Fibroblast of lung (primary cell): ENCODE data around the gene AP1M2. TPM values are rescaled to one million over a fixed set of nuclear protein-coding genes. Genes with fewer than 3 reads are reported as not detected.

Experiments used
- DNase-seq, 2 donors: peaks; one replicate each; pipeline versions ENCODE4 v3.0.0 to v3.0.0-alpha.2; 2010; ENCODE audit warnings: low read depth in 2 of 2
- H2AFZ ChIP-seq: 2 replicates; pipeline ENCODE4 v1.5.1; 2012; ENCODE audit warnings: low read length, control low read depth, inconsistent platforms
- H3K27ac ChIP-seq: 2 replicates; pipeline ENCODE4 v1.5.1; 2011; ENCODE audit warnings: low read length, control low read depth; ENCODE audit not compliant: insufficient read depth
- H3K27me3 ChIP-seq: 2 replicates; pipeline ENCODE4 v1.5.1; 2011; ENCODE audit warnings: mild to moderate bottlenecking, low read length; ENCODE audit not compliant: control insufficient read depth, insufficient read depth
- H3K36me3 ChIP-seq: 2 replicates; pipeline ENCODE4 v1.5.1; 2011; ENCODE audit warnings: low read length; ENCODE audit not compliant: control insufficient read depth, insufficient read depth
- H3K4me1 ChIP-seq: 2 replicates; pipeline ENCODE4 v1.5.1; 2011; ENCODE audit warnings: low read length; ENCODE audit not compliant: control insufficient read depth, insufficient read depth; ENCODE audit errors: extremely low read depth
- H3K4me2 ChIP-seq: 2 replicates; pipeline ENCODE4 v1.5.1; 2011; ENCODE audit warnings: low read length, control low read depth; ENCODE audit not compliant: insufficient read depth; ENCODE audit errors: extremely low read depth
- H3K4me3 ChIP-seq, 4 experiments: fragments of 200-600 bp in 1 of 4; sonication (generic) in 1 of 4; replicated peaks in 1 of 4; 2 replicates each; pipeline ENCODE4 v1.5.1; 2011 to 2016; ENCODE audit warnings: low read length in 4 of 4, low read depth in 3 of 4, mild to moderate bottlenecking in 3 of 4, control low read depth in 2 of 4, inconsistent platforms in 1 of 4, mixed read lengths in 1 of 4; ENCODE audit not compliant: insufficient read depth in 1 of 4; ENCODE audit errors: control extremely low read depth in 1 of 4
- H3K79me2 ChIP-seq: 2 replicates; pipeline ENCODE4 v1.5.1; 2012; ENCODE audit warnings: mild to moderate bottlenecking, low read length, inconsistent platforms; ENCODE audit not compliant: control insufficient read depth, insufficient read depth
- H3K9ac ChIP-seq: 2 replicates; pipeline ENCODE4 v1.5.1; 2011; ENCODE audit warnings: mild to moderate bottlenecking, low read length, control low read depth; ENCODE audit not compliant: insufficient read depth
- H3K9me3 ChIP-seq: 2 replicates; pipeline ENCODE4 v1.5.1; 2012; ENCODE audit warnings: low read depth, low read length; ENCODE audit not compliant: control insufficient read depth, insufficient read depth
- H4K20me1 ChIP-seq: 2 replicates; pipeline ENCODE4 v1.5.1; 2011; ENCODE audit warnings: low read length; ENCODE audit not compliant: control insufficient read depth, insufficient read depth; ENCODE audit errors: extremely low read depth
- CTCF ChIP-seq, 2 donors: IDR thresholded peaks in 1 of 2; conservative IDR thresholded peaks in 1 of 2; 1 replicate in 1 of 2; 2 replicates in 1 of 2; pipeline ENCODE4 v1.5.1; 2011 to 2012; ENCODE audit warnings: low read length in 2 of 2, control low read depth in 1 of 2, inconsistent platforms in 1 of 2, low read depth in 1 of 2, mild to moderate bottlenecking in 1 of 2
- EZH2 ChIP-seq: IDR thresholded peaks from 2 replicates; pipeline ENCODE4 v1.5.1; 2012; ENCODE audit warnings: low read length, control low read depth, mild to moderate bottlenecking; ENCODE audit errors: missing control alignments
- polyA plus RNA-seq, 2 donors: library from polyadenylated mRNA; depleted of rRNA in 1 of 2; stranded (reverse) in 1 of 2; unstranded in 1 of 2; fragments of >200 nt; gene quantifications; 2 replicates each; pipeline ENCODE4 v1.2.1, GENCODE V29; 2011 to 2012; ENCODE audit warnings: missing spikeins in 1 of 2
- total RNA-seq: library from RNA; depleted of rRNA; stranded (reverse); fragments of >200 nt; gene quantifications from 2 replicates; pipeline ENCODE4 v1.2.1, GENCODE V29; 2014

Gene AP1M2
- total and polyA plus RNA-seq, 2 donors (not counting 1 experiment from before 2014, with no cell fraction given): 0.16 to 0.17 TPM

GRCh38 chr19:10566408-10566657 is 20.8 kb downstream of the AP1M2 start:
- H3K9me3 ChIP-seq: no peaks in the 10 kb centered on the region
- no peak for DNase-seq
- TF ChIP-seq CTCF (conservative IDR thresholded peaks at IDR 0.05 in 1 of 2, IDR thresholded peaks at IDR 0.05 in 1 of 2; ENCODE audit: low read depth in 1 of 2, low read length in 2 of 2) (no peak), EZH2 (no peak)
- H3K4me2 ChIP-seq: peak overlapping the region; percentile 85
- no peak overlapping the region for H3K9ac ChIP-seq
- H4K20me1 ChIP-seq: no peaks in the 10 kb centered on the region
- H3K36me3 ChIP-seq: no peaks in the 10 kb centered on the region
- H3K79me2 ChIP-seq: peaks cover 29% of the 10 kb centered on the region
- no peaks in the 10 kb centered on the region for H3K27me3 ChIP-seq
- H3K4me3 ChIP-seq: peak overlapping the region; percentile 43 to 90 (median 58)
- peak overlapping the region; percentile 82 for H3K27ac ChIP-seq
- H3K4me1 ChIP-seq: peaks cover 18% of the 10 kb centered on the region
- peak overlapping the region; percentile 53 for H2AFZ ChIP-seq

GRCh38 chr19:10565567-10566407 is 21.3 kb downstream of the AP1M2 start, which contains the start of gene KRI1:
KRI1 (minus strand) TSS chr19:10566010; CDS start chr19:10565999, 11 bp downstream.
- Histone ChIP-seq H3K36me3 (no peaks in the 10 kb centered on the region), H4K20me1 (no peaks in the 10 kb centered on the region), H2AFZ (peak within 1 kb of the TSS; percentile 81), H3K4me2 (peak within 1 kb of the TSS; percentile 85), H3K27me3 (no peaks in the 10 kb centered on the region), H3K4me1 (peaks cover 18% of the 10 kb centered on the region), H3K9me3 (no peaks in the 10 kb centered on the region), H3K9ac (peak within 1 kb of the TSS; percentile 89), H3K4me3 (peak within 1 kb of the TSS; percentile 70 to 94 (median 89)), H3K27ac (peak within 1 kb of the TSS; percentile 84), H3K79me2 (peaks cover 29% of the 10 kb centered on the region)
- peak; percentile 93 to 97 for DNase-seq
- TF ChIP-seq CTCF (conservative IDR thresholded peaks at IDR 0.05 in 1 of 2, IDR thresholded peaks at IDR 0.05 in 1 of 2; ENCODE audit: low read depth in 1 of 2, low read length in 2 of 2): peak in 1 of 2 donors; percentile 12
- no peak for TF ChIP-seq EZH2

- peak; percentile 25 to 36 for TF ChIP-seq CTCF (conservative IDR thresholded peaks at IDR 0.05 in 1 of 2, IDR thresholded peaks at IDR 0.05 in 1 of 2; ENCODE audit: low read depth in 1 of 2, low read length in 2 of 2)
- no peak for TF ChIP-seq EZH2
- no peaks in the 10 kb centered on the region for H3K9me3 ChIP-seq
- peak overlapping the region; percentile 81 for H2AFZ ChIP-seq
- H3K9ac ChIP-seq: peak overlapping the region; percentile 89
- no peaks in the 10 kb centered on the region for H4K20me1 ChIP-seq
- peaks cover 29% of the 10 kb centered on the region for H3K79me2 ChIP-seq
- H3K27me3 ChIP-seq: no peaks in the 10 kb centered on the region
- peaks cover 18% of the 10 kb centered on the region for H3K4me1 ChIP-seq
- peak overlapping the region; percentile 70 to 94 (median 89) for H3K4me3 ChIP-seq
- H3K36me3 ChIP-seq: no peaks in the 10 kb centered on the region
- peak overlapping the region; percentile 83 for H3K4me2 ChIP-seq
- peak overlapping the region; percentile 84 for H3K27ac ChIP-seq
- peak; percentile 20 to 32 for DNase-seq
Measured at GRCh38 chr19:10565028-10565566, 22.0 kb downstream of the AP1M2 start.
